Midbrain (tissue), 1 donor: ENCODE measurements around the gene USP48.
A peak's percentile ranks its signal among the peaks of the same experiment; 100 is the strongest.
"Not testable (repeated sequence)": the region's sequence is repeated elsewhere in the genome, so short reads cannot be mapped to it uniquely, and the experiment has no call there.

Source experiments
- DNase-seq: peaks from one replicate; lab custom pipeline; 2025; lab: John Stamatoyannopoulos, UW

USP48 gene, protein sequence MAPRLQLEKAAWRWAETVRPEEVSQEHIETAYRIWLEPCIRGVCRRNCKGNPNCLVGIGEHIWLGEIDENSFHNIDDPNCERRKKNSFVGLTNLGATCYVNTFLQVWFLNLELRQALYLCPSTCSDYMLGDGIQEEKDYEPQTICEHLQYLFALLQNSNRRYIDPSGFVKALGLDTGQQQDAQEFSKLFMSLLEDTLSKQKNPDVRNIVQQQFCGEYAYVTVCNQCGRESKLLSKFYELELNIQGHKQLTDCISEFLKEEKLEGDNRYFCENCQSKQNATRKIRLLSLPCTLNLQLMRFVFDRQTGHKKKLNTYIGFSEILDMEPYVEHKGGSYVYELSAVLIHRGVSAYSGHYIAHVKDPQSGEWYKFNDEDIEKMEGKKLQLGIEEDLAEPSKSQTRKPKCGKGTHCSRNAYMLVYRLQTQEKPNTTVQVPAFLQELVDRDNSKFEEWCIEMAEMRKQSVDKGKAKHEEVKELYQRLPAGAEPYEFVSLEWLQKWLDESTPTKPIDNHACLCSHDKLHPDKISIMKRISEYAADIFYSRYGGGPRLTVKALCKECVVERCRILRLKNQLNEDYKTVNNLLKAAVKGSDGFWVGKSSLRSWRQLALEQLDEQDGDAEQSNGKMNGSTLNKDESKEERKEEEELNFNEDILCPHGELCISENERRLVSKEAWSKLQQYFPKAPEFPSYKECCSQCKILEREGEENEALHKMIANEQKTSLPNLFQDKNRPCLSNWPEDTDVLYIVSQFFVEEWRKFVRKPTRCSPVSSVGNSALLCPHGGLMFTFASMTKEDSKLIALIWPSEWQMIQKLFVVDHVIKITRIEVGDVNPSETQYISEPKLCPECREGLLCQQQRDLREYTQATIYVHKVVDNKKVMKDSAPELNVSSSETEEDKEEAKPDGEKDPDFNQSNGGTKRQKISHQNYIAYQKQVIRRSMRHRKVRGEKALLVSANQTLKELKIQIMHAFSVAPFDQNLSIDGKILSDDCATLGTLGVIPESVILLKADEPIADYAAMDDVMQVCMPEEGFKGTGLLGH

DNA sequence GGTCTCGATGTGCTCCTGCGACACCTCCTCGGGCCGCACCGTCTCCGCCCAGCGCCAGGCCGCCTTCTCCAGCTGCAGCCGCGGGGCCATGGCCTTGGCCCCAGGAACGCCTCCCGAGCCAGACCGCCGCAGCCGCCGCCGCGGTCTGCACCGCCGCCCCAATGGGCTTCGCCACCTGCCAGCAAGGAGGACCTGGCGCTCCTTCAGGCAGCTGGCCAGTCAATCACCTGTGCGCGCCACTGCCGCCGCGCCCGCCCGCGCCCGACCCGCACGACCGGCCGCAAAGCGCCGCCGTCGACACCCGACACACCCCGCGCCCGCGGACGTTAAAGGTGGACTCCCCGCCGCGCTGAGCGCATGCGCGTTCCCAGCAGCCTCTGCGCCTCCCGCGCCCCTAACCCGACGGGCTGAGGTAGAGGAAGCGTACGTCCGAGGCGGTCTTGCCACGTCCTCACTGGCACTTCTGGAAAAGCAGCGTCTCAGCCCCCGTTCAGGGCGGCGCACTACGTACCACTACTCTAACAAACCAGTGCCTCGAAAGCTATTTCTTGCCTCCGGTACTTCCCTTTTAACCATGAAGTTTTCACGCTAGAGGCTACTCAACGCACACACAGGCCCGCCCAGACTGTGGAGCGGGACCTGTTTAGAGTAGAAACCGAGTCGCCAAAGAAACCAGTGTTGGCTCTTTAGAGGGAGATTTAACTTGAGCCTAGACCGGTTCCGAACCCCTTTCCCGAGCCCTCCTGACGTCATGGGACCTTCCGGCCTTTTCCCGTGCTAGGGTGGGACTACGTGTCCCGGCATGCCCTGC lies at the start of gene USP48:
TSS of gene USP48 (minus strand) at position 282 of the 811 bp plus-strand sequence. CDS start at position 90, 192 bp downstream.
- peak; percentile 97 for DNase-seq

DNA sequence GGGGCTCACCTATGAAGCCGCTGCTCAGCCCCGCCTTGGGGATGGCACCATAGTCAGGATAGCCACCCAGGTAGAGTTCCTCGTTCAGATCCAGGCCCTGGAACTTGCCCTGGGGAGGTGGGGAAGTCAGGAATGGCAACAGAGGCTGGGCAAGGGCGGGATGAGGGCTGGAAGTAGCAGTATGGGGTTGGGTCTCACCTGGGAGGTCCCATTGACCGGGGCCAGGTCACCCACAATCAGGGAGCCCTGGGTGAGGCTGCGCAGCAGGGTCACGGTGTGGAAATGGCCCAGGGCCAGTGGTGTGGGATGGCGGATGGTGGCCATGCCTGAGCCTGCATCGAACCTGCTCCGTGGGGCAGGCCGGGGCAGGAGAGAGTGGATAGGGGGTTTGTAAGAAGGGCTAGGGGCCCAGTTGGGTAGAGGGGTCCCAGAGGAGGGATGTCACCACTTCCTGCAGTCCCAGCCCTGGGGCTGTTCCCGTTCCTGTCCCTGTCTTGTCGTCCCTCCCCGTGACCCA lies 48.6 kb upstream of the USP48 start:
- no peak for DNase-seq

DNA sequence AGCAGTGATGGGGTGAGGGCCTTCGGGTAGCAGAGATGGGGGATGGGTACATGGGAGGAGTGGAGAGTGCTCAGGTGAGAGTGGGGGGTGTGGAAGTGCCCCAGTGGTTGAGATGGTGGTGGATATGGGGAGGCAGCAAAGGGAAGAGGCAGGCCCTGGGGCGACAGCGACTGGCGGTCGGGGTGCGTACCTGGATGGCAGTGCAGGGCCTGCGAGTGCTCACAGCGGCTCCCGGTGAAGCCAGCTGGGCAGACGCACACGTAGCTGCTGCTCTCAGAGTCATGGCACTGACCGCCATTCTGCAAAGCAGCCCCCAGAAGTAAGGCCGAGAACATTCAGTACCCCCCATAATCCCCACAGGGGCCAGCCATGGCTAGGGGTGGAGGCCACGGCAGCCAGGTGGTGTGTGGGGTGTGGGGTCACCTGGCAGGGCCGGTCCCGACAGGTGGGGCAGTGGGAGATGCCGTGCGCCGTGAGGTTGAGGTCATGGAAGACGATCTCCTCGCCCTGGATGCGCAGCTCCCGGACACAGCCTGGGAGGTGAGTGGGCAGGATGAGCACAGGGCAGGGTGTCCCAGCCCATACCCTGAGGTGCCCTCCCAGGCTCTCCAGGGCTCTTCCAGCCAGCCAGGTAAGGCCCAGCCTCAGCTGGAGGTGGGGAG lies 48.0 kb upstream of the USP48 start:
- no peak for DNase-seq

DNA sequence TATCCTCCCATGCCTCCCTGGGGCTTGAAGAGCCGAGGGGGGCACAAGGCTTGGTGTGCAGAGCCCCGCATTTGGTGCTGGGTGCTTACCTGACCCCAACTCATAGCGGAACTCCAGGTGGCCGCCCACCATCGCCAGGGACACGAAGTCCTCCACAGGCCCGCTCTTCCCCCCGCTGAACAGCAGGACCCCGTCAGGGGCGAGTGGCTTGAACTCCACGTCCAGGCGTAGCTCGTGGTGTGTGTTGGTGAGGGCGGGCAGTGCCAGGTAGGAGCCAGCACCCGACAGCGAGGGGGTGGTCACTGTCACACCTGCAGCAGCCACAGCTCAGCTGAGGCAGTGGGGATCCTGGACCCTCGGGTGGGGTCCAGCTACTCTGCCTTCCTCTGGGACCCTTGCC lies 46.3 kb upstream of the USP48 start:
- DNase-seq, result no peak

DNA sequence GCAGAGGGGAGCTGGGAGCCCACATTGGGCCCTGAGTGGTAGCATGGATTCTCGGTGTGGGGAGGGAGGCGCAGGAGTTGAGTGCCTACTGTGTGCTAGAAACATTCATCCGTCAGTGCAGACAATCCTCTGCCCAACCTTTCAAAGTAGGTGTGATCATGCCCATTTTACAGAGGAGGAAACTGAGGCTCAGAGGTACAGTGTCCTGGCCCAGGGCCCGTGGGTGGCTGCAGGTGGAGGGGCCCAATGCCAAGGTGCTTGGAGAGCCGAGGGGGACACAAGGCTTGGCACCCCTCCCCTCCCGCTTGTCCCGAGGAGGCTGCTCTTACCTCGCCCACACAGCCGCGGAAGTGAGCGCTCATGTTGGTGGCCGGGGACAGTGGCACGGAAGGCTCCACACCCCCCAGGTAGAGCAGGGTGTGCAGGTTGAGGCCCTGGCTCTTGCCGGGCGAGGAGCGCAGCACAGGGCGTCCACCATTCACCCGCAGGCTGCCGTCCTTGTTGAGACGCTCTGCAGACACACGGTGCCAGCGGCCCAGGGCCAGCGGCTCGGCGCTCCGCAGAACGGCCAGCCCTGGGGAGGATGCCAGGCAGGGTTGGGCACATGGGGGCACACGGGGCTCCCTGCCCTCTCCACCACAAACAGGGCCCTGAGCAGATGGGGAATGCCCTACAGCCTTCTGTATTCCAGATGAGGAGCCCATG lies 45.7 kb upstream of the USP48 start:
- no peak for DNase-seq

DNA sequence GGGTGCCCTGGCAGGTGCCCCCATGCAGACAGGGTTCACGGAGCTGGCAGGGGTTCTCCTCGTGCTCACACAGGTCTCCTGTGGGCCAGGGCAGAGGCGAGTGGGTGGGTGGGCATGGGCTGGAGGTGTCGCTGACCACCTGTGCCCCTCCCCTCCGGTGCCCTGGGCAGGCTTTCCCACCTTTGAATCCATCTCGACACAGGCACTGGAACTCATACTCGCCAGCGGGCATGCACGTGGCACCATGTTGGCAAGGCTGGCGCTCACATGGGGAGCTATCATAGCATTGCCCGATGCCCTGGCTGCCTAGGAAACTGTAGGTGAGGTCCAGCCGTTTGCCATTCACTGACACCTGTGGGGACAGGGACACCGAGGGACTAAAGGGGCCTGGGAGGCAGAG lies 45.1 kb upstream of the USP48 start:
- DNase-seq, result no peak

DNA sequence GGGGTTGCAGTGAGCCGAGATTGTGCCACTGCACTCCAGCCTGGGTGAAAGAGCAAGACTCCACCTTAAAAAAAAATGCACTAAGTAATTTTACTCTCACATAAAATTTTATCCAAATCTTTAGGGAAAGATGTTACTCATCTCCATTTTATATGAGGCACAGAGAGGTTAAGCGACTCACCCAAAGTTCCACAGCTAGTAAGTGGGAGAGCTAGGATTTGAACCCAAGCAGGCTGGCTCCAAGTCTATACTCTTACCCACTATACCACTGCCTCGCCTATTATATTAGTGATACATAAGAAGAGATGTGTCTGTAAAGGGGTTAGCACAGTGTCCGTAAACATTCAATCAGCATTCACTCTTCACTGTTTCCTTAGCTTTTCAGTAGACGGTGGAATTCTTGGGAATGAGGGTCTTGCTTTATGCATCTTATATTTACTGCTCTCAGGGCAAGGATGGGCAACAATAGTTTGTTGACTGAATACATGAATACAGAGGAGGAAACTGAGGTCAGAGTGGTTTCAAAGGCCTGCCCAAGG lies 44.3 kb upstream of the USP48 start:
- no peak for DNase-seq

DNA sequence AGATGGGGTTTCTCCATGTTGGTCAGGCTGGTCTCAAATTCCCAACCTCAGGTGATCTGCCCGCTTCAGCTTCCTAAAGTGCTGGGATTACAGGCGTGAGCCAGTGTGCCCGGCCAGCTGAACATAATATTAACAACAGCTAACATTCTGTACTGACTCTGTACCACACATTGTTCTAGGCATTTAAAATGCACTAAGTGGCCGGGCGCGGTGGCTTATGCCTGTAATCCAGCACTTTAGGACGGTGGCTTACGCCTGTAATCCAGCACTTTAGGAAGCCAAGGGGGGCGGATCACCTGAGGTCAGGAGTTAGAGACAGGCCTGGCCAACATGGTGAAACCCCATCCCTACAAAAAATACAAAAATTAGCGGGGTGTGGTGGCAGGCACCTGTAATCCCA lies 43.7 kb upstream of the USP48 start:
- DNase-seq, result not testable (repeated sequence)

DNA sequence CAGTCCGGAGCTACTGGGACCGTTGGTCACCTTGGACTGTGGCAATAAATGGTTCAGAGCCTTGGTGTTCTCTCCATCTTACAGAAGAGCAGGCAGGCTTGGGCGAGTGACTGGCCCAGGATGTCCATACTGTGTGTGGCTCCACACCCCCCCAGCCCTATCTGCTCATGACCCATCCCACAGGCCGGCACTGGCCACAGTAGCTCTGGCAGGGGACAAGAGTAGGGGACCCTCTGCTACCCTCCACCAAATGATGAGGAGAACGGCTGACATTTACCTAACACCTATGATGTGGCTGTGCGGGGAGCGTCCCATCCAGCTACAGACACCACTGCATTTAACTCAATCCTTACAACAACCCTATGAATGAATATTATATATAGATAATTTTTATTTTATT lies 42.4 kb upstream of the USP48 start:
- DNase-seq, result no peak

DNA sequence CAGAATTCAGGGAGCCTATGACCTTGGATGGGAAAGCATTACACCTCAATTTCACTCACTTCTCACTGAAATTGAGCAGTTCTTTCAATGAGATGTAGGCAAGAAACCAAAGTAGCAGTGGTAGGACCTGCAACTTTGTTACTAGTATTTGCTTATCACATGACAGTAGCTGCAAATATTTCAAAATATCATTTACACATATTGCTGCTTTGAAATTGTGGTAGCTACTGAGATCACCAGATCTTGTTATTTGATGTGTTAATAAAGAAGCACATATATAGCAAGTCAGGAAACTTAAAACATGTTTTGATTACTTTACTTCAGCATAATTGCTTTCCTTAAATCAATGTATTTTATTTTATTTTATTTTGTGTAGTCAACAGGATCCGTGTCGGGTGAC lies 42.0 kb upstream of the USP48 start:
- no peak for DNase-seq

DNA sequence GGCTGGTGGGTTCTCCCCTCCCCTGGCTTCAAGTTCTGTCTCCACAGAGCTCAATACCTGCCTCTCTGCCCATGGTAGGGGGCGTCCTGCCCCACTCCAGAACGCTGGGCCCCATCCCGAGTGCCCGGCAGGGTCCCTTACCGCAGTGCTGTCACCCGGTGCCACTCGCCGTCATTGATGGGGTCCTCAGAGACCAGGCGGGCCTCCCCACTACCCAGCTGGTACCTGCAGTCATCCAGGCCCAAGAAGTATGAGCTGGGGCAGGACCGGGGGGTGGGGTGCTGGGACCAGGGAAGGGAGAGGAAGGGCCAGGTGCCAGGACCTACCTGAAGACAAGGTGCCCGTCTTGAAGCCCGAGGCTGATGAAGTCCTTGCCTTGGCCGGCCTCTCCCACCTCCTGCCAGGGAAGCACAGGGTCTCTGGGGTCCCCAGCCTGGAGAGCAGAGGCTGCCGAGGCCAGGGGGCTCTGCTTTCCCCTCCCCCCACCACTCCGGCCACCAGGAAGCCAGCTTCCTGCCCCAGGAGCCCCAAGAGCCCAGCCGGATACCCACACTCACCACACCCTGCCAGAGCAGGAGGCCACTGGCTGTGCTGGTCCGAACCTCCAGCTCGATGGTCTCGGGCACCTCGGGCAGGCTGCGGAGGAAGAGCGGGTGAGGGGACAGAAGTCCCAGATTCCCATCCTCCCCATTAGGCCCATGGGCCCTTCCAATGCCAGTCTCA lies 41.2 kb upstream of the USP48 start:
- DNase-seq, result no peak

DNA sequence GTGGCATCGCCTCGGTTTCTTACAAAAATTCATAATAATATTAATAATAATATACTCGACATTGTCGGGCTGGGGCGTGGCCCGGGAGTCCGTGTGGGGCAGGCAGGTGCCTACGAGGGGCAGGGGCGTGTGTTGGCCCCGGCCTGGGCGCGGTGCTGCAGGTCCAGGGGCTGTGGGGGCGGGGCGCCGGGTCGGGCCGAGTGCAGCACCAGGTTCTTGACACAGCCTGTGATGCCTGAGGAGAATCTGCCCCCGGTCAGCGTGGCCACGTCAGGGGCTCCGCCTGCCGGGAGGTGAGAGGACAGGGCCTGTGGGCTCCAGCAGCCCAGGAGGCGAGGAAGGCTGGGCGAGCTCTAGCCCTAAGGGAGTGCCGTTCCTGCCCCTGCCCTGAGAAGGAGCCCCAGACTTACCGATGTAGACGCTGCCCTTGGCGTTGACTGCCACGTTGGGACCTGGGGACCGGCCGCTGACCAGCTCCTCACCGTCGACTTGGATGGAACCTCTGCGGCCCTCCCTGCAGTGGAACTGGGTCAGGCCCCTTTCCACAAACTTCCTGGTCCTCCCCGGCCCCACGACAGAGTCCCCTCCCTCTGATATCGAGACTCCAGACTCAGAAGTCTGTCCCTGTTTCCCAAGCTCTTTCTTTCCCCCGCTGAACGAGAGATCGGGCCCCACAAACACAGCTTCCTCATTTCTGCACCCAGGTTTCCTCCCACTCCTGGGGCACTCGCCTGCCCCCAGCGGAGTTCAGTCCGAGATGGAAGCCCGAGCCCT lies 40.4 kb upstream of the USP48 start:
- DNase-seq, result no peak

DNA sequence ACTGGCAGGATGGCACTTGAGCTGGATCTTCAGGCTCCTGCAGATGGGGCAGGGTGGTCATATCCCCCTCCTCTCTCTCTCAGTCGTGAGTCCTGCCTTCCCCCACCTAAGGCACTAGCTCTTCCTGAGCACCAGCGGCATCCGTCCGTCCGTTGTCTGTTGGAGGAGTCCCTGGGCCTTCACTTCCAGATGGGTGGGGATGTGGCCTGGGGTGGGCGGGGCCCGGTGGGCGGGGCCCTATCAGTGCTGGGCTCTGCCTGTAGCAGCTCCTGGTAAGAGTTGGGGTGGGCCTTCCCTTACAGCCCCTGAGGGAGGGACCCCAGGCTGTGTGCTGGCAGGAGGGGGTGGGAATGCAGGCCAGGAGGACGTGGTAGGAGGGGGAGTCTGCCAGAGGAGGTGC lies 39.4 kb upstream of the USP48 start:
- DNase-seq, result no peak

DNA sequence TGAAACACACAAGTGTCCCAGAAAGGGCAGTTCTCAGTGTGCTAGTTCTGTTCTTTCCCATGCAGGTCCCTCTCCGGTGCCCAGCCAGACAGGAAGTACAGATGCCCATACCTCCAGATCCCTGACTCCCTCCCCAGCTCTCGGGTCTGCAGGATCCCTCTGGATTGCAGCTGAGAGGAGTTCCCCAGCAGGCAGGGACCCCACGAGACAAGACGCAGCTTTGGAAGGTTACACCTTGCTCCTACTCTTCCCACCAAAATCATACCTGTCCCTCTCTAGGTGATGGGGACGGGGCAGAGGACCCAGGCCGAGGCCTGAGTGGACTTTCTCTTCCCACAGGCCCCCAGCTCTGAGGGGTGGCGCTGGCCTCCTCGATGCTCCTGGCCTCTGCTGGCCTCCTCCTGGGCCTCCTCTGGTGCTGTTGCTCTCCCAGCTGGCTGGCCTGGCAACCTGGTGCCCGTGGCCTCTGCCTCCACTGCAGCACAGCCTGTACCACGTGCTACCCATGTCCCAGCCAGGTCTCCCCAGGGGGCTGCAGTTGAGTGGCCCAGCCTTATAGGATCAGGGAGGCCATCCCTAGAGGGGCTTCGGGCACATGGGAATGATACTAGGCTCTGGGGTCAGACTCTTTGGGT lies 38.6 kb upstream of the USP48 start:
- DNase-seq, result no peak

DNA sequence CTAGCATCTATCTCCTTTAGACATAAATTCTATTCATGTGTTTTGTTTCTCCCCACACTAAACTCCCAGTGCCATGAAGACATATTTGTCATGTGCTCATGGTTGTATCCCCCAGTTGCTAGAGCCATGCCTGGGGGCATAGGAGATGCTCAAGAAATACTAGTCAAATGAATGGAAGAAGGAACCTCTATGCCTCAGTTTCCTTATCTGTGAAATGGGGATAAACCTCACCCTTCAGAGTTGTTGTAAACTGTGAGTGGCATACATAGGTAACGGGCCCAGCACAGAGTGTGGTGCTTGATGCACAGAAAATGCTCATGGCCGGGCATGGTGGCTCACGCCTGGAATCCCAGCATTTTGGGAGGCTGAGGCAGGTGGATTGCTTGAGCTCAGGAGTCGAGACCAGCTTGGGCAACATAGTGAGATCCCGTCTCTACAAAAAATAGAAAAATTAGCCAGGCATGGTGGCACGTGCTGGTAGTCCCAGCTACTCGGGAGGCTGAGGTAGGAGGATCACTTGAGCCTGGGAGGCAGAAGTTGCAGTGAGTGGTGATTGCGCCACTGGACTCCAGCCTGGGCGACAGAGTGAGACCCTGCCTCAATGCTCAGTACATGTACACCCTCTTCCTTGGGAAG lies 37.8 kb upstream of the USP48 start:
- no peak for DNase-seq

DNA sequence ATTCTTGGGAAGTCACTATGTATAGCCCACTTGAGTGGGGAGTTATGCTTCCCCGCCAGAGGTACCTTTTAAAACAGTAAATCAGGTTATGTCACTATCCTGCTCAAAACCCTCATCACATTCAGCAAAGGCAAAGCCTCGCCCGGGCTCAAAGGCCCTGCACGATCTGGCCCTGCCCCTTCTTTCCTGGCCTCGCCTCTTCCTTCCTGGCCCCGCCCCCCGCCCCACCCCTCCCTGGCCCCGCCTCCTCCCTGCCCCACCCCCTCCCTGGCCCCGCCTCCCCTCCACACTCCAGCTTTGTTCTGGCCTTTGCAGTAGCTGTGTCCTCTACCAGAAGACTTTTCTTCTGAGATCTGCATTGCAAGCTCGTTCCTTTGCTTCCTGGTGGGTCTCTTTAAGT lies 35.7 kb upstream of the USP48 start:
- DNase-seq, result no peak

DNA sequence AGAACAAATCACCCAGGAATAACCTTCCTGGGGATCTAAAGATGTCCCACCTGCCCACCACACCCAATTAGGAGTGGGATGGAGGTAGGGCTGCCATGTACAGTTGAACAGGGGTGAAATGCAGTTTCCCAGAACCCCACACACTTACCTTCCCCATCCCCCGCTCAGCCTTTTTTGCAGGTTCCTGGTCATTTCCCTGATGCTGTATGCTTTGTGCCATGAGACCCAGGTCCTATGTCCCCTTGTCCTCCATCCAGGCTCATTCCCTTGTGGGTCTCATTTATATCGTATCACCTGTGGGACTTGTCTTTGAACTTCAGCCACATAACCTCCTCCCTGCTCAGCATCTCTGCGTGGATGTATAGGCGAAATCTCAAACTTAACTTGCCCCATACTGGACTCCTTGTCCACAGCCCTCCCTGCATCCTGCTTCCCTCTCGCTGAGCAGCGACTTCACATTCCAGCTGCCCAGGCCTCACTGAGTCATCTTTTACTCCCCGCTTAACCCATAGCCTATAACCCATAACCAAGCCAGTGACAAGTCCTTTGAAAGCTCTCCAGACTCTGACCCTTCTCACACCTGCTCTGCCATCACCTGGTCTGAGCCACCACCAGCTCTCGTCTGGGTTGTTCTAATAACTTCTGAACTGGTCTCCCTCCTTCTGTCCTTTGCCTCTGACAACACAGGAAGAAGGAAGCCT lies 33.8 kb upstream of the USP48 start:
- no peak for DNase-seq
